HepG2 (cell line): ENCODE data around the gene SRSF1. TPM values are rescaled to one million over a fixed set of nuclear protein-coding genes. Genes with fewer than 3 reads are reported as not detected.

Experiments used
- ARNT ChIP-seq: fragments of 450-650 bp; IDR thresholded peaks from 2 replicates; pipeline ENCODE4 v1.6.1; 2017
- E2F1 ChIP-seq: sonication (generic); formaldehyde crosslinking; IDR thresholded peaks from 2 replicates; pipeline ENCODE4 v1.5.0; 2020; ENCODE audit warnings: missing genetic modification reagents
- ELF4 ChIP-seq: sonication (generic); formaldehyde crosslinking; IDR thresholded peaks from 2 replicates; pipeline ENCODE4 v1.5.0; 2020; ENCODE audit warnings: missing genetic modification reagents, mild to moderate bottlenecking, moderate library complexity, borderline replicate concordance
- ERF ChIP-seq: IDR thresholded peaks from 2 replicates; pipeline ENCODE4 v1.6.1; 2018; ENCODE audit warnings: missing biosample characterization, missing genetic modification reagents
- HNRNPL ChIP-seq: fragments of 200-400 bp; formaldehyde crosslinking; IDR thresholded peaks from 2 replicates; pipeline ENCODE4 v1.6.1; 2017; ENCODE audit warnings: mild to moderate bottlenecking, low read depth, low read length
- MAFF ChIP-seq: IDR thresholded peaks from 2 replicates; pipeline ENCODE4 v1.6.1; 2011; ENCODE audit warnings: low read depth, low read length, improper control_type of control experiment
- PHB2 ChIP-seq: fragments of 450-650 bp; IDR thresholded peaks from 2 replicates; pipeline ENCODE4 v1.6.1; 2018; ENCODE audit not compliant: partially characterized antibody
- PLSCR1 ChIP-seq: sonication (generic); formaldehyde crosslinking; IDR thresholded peaks from 2 replicates; pipeline ENCODE4 v1.5.0; 2020; ENCODE audit warnings: missing genetic modification reagents, mild to moderate bottlenecking, borderline replicate concordance
- SAP130 ChIP-seq: IDR thresholded peaks from 2 replicates; pipeline ENCODE4 v1.6.1; 2016; ENCODE audit warnings: low read depth
- SMYD3 ChIP-seq: sonication (generic); formaldehyde crosslinking; IDR thresholded peaks from 2 replicates; pipeline ENCODE4 v1.8.1; 2023; ENCODE audit warnings: mild to moderate bottlenecking, missing genetic modification reagents
- SOX13 ChIP-seq, 3 experiments: fragments of 450-650 bp in 1 of 3; sonication (generic) in 1 of 3; formaldehyde crosslinking in 1 of 3; IDR thresholded peaks in 2 of 3; conservative IDR thresholded peaks in 1 of 3; 2 replicates each; pipeline versions ENCODE4 v1.5.0 to v1.6.1; 2016 to 2020; ENCODE audit warnings: antibody characterized with exemption in 1 of 3, mild to moderate bottlenecking in 1 of 3, missing compliant biosample characterization in 1 of 3, missing genetic modification reagents in 1 of 3, moderate library complexity in 1 of 3
- STAT5B ChIP-seq: sonication (generic); formaldehyde crosslinking; IDR thresholded peaks from 2 replicates; pipeline ENCODE4 v1.4.0; 2020; ENCODE audit warnings: missing genetic modification reagents
- ZNF382 ChIP-seq: sonication (generic); formaldehyde crosslinking; IDR thresholded peaks from 2 replicates; pipeline ENCODE4 v1.5.0; 2020; ENCODE audit warnings: missing genetic modification reagents, mild to moderate bottlenecking, borderline replicate concordance
- ZNF414 ChIP-seq: sonication (generic); formaldehyde crosslinking; IDR thresholded peaks from 2 replicates; pipeline ENCODE4 v1.5.0; 2020; ENCODE audit warnings: missing genetic modification reagents
- ZNF557 ChIP-seq: sonication (generic); formaldehyde crosslinking; IDR thresholded peaks from 2 replicates; pipeline ENCODE4 v1.4.0; 2020; ENCODE audit warnings: missing genetic modification reagents
- ZNF775 ChIP-seq: sonication (generic); formaldehyde crosslinking; IDR thresholded peaks from 2 replicates; pipeline ENCODE4 v1.4.0; 2020; ENCODE audit warnings: missing genetic modification reagents, mild to moderate bottlenecking, moderate library complexity, borderline replicate concordance
- ZSCAN25 ChIP-seq: sonication (generic); formaldehyde crosslinking; IDR thresholded peaks from 2 replicates; pipeline ENCODE4 v1.8.0; 2022; ENCODE audit warnings: mild to moderate bottlenecking, missing genetic modification reagents
- polyA plus RNA-seq, 8 experiments: library from polyadenylated mRNA; depleted of rRNA in 3 of 8; stranded (reverse) in 7 of 8; unstranded in 1 of 8; fragments of >200 nt; fragmentation: Illumina TruSeq in 4 of 8; extraction: Trizol in 4 of 8; gene quantifications; 2 replicates each; pipeline versions ENCODE4 v1.2.1 to v1.2.3, GENCODE V29; 2011 to 2016; ENCODE audit warnings: low read depth in 4 of 8, missing spikeins in 1 of 8, mixed read lengths in 1 of 8; ENCODE audit not compliant: insufficient read depth in 1 of 8
- total RNA-seq, 5 experiments: library from RNA; depleted of rRNA; stranded (reverse); fragments of >200 nt; fragmentation: Illumina TruSeq; extraction: Trizol; gene quantifications; 2 replicates each; pipeline ENCODE4 v1.2.3, GENCODE V29; 2016; ENCODE audit warnings: low read depth in 1 of 5
- TF ChIP-seq, protein P1 (sequence below): sonication (generic); formaldehyde crosslinking; IDR thresholded peaks from 2 replicates; pipeline ENCODE4; 2020; ENCODE audit warnings: missing genetic modification reagents, mild to moderate bottlenecking, borderline replicate concordance
- TF ChIP-seq, protein P2 (sequence below): IDR thresholded peaks from 2 replicates; pipeline ENCODE4 v1.6.1; 2018; ENCODE audit warnings: missing genetic modification reagents
- TF ChIP-seq, protein P3 (sequence below): IDR thresholded peaks from 2 replicates; pipeline ENCODE4 v1.6.1; 2016; ENCODE audit warnings: missing compliant biosample characterization, missing genetic modification reagents, borderline replicate concordance

SRSF1 gene
- total and polyA plus RNA-seq, 2 of the 13 experiments (the other 11 are each of a cell fraction or from before 2014, with no cell fraction given), result 142 to 445 TPM

GRCh38 chr17:57995076-57995956 is 11.7 kb downstream of the SRSF1 start (continued):
- TF ChIP-seq PLSCR1 (CRISPR knock-in tag) (no peak), E2F1 (CRISPR knock-in tag) (no peak), ZNF775 (CRISPR knock-in tag) (no peak), ELF4 (CRISPR knock-in tag) (no peak), SMYD3 (peak; percentile 66; the same call in 1 of the 2 replicates), ERF (CRISPR knock-in tag) (peak; percentile 20; the same call in 1 of the 2 replicates), PHB2 (no peak), ZNF414 (CRISPR knock-in tag) (peak; percentile 70; the same call in 1 of the 2 replicates), ZNF382 (no peak), MAFF (no peak), ZNF557 (CRISPR knock-in tag) (no peak), ARNT (no peak), ZSCAN25 (CRISPR knock-in tag) (no peak), HNRNPL (no peak), STAT5B (CRISPR knock-in tag) (no peak), SAP130 (CRISPR knock-in tag) (0 out of 2 replicates have a peak, but pooled peaks have one; percentile 43), SOX13 (IDR thresholded peaks at IDR 0.05) (0 out of 2 replicates have a peak, but pooled peaks have one; percentile 9), SOX13 (CRISPR knock-in tag; conservative IDR thresholded peaks at IDR 0.05 in 1 of 2, IDR thresholded peaks at IDR 0.05 in 1 of 2) (peak; percentile 5 to 59; a peak in 2 of 4 replicates)
- TF ChIP-seq, protein P1, sequence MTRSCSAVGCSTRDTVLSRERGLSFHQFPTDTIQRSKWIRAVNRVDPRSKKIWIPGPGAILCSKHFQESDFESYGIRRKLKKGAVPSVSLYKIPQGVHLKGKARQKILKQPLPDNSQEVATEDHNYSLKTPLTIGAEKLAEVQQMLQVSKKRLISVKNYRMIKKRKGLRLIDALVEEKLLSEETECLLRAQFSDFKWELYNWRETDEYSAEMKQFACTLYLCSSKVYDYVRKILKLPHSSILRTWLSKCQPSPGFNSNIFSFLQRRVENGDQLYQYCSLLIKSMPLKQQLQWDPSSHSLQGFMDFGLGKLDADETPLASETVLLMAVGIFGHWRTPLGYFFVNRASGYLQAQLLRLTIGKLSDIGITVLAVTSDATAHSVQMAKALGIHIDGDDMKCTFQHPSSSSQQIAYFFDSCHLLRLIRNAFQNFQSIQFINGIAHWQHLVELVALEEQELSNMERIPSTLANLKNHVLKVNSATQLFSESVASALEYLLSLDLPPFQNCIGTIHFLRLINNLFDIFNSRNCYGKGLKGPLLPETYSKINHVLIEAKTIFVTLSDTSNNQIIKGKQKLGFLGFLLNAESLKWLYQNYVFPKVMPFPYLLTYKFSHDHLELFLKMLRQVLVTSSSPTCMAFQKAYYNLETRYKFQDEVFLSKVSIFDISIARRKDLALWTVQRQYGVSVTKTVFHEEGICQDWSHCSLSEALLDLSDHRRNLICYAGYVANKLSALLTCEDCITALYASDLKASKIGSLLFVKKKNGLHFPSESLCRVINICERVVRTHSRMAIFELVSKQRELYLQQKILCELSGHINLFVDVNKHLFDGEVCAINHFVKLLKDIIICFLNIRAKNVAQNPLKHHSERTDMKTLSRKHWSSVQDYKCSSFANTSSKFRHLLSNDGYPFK (CRISPR knock-in tag), result no peak
- TF ChIP-seq, protein P2, sequence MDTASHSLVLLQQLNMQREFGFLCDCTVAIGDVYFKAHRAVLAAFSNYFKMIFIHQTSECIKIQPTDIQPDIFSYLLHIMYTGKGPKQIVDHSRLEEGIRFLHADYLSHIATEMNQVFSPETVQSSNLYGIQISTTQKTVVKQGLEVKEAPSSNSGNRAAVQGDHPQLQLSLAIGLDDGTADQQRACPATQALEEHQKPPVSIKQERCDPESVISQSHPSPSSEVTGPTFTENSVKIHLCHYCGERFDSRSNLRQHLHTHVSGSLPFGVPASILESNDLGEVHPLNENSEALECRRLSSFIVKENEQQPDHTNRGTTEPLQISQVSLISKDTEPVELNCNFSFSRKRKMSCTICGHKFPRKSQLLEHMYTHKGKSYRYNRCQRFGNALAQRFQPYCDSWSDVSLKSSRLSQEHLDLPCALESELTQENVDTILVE (CRISPR knock-in tag), result no peak; the same call in 1 of the 2 replicates
- TF ChIP-seq, protein P3, sequence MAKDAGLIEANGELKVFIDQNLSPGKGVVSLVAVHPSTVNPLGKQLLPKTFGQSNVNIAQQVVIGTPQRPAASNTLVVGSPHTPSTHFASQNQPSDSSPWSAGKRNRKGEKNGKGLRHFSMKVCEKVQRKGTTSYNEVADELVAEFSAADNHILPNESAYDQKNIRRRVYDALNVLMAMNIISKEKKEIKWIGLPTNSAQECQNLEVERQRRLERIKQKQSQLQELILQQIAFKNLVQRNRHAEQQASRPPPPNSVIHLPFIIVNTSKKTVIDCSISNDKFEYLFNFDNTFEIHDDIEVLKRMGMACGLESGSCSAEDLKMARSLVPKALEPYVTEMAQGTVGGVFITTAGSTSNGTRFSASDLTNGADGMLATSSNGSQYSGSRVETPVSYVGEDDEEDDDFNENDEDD, result no peak
- TF ChIP-seq, all 625 proteins: peak for 115
